BLaER1 (cell line): ENCODE results near the gene KRTAP5-8.
"Not testable (repeated sequence)": the region's sequence is repeated elsewhere in the genome, so short reads cannot be mapped to it uniquely, and the experiment has no call there.

Source experiments
- H3K27ac ChIP-seq: shearing (Covaris generic); formaldehyde crosslinking; 2 replicates; pipeline ENCODE4 v1.8.1; 2022
- H3K27me3 ChIP-seq: shearing (Covaris generic); formaldehyde crosslinking; 2 replicates; pipeline ENCODE4 v1.8.1; 2022
- H3K36me3 ChIP-seq: shearing (Covaris generic); formaldehyde crosslinking; 2 replicates; pipeline ENCODE4 v1.8.1; 2022
- H3K4me1 ChIP-seq: shearing (Covaris generic); formaldehyde crosslinking; 2 replicates; pipeline ENCODE4 v1.8.1; 2022
- H3K4me2 ChIP-seq: shearing (Covaris generic); formaldehyde crosslinking; 2 replicates; pipeline ENCODE4 v1.8.1; 2022
- H3K4me3 ChIP-seq: shearing (Covaris generic); formaldehyde crosslinking; 2 replicates; pipeline ENCODE4 v1.8.1; 2022
- H3K9ac ChIP-seq: shearing (Covaris generic); formaldehyde crosslinking; 2 replicates; pipeline ENCODE4 v1.8.1; 2022
- H3K9me3 ChIP-seq: shearing (Covaris generic); formaldehyde crosslinking; 2 replicates; pipeline ENCODE4 v1.8.1; 2022
- H4K20me1 ChIP-seq: shearing (Covaris generic); formaldehyde crosslinking; 2 replicates; pipeline ENCODE4 v1.8.1; 2022
- Cebpa-rat ChIP-seq: shearing (Covaris generic); IDR thresholded peaks from 2 replicates; pipeline ENCODE4 v1.8.1; 2022

KRTAP5-8 gene, protein sequence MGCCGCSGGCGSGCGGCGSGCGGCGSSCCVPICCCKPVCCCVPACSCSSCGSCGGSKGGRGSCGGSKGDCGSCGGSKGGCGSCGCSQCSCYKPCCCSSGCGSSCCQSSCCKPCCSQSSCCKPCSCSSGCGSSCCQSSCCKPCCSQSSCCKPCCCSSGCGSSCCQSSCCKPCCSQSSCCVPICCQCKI

DNA sequence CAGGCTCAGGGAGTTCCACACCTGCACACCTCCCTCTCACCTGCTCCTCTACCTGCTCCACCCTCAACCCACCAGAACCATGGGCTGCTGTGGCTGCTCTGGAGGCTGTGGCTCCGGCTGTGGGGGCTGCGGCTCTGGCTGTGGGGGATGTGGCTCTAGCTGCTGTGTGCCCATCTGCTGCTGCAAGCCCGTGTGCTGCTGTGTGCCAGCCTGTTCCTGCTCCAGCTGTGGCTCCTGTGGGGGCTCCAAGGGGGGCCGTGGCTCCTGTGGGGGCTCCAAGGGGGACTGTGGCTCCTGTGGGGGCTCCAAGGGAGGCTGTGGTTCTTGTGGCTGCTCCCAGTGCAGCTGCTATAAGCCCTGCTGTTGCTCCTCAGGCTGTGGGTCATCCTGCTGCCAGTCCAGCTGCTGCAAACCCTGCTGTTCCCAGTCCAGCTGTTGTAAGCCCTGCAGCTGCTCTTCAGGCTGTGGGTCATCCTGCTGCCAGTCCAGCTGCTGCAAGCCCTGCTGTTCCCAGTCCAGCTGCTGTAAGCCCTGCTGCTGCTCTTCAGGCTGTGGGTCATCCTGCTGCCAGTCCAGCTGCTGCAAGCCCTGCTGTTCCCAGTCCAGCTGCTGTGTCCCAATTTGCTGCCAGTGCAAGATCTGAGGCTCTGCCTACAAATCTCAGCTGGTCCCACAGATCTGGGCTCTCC, at the start of gene KRTAP5-8:
Gene KRTAP5-8 (plus strand): TSS at position 49 of the 689 bp plus-strand sequence. CDS start 31 bp downstream, at position 80.
- H4K20me1 ChIP-seq, H3K9ac ChIP-seq, H3K36me3 ChIP-seq, H3K27ac ChIP-seq, H3K27me3 ChIP-seq, H3K4me3 ChIP-seq: not testable (repeated sequence)
- H3K9me3 ChIP-seq, result peaks cover 25% of the 10 kb centered on the region
- peak within 1 kb of the TSS; percentile 50 for H3K4me2 ChIP-seq
- H3K4me1 ChIP-seq, result peaks cover 34% of the 10 kb centered on the region

DNA sequence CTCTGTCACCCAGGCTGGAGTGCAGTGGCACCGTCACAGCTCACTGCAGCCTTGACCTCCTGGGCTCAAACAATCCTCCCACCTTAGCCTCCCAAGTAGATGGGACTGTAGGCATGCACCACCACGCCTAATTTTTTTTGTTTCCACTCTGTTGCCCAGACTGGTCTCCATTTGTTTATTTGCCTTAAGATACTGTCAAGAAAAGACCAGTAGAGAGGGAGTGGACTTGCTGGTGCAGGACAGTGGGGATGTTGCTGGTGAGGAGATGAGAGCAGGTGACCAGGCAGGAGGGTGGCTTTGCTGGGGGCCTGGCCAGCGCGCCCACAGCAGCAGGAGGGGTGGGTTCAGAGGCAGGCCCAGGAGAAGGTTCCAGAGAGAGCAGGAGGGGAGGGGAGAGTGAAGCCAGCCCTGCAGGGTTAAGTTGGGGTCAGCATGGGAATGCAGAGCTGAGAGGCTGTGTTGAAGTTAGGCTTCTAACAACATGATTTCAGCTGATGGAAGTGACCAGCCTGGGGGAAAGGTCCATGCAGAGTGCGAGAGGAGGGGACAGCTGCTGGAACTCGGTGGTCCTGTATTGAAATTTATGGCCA, 49.0 kb upstream of the KRTAP5-8 start:
- Histone ChIP-seq H3K4me1 (peaks cover 22% of the 10 kb centered on the region), H4K20me1 (no peaks in the 10 kb centered on the region), H3K9ac (0 out of 2 replicates have a peak overlapping the region, but pooled peaks have one; percentile 24), H3K4me3 (no peak overlapping the region), H3K27ac (peak overlapping the region; percentile 45), H3K4me2 (peak overlapping the region; percentile 54), H3K36me3 (peaks cover 94% of the 10 kb centered on the region), H3K27me3 (no peaks in the 10 kb centered on the region), H3K9me3 (no peaks in the 10 kb centered on the region)
- no peak for TF ChIP-seq Cebpa-rat

GRCh38 chr11:71489311-71490043, 48.3 kb upstream of the KRTAP5-8 start:
- H3K4me3 ChIP-seq, result no peak overlapping the region
- no peaks in the 10 kb centered on the region for H3K27me3 ChIP-seq
- H4K20me1 ChIP-seq, result no peaks in the 10 kb centered on the region
- peak overlapping the region; percentile 45; the same call in 1 of the 2 replicates for H3K27ac ChIP-seq
- H3K4me2 ChIP-seq, result peak overlapping the region; percentile 54
- peaks cover 94% of the 10 kb centered on the region for H3K36me3 ChIP-seq
- no peak for TF ChIP-seq Cebpa-rat
- H3K9me3 ChIP-seq, result no peaks in the 10 kb centered on the region
- H3K4me1 ChIP-seq, result peaks cover 27% of the 10 kb centered on the region
- H3K9ac ChIP-seq, result no peak overlapping the region

DNA sequence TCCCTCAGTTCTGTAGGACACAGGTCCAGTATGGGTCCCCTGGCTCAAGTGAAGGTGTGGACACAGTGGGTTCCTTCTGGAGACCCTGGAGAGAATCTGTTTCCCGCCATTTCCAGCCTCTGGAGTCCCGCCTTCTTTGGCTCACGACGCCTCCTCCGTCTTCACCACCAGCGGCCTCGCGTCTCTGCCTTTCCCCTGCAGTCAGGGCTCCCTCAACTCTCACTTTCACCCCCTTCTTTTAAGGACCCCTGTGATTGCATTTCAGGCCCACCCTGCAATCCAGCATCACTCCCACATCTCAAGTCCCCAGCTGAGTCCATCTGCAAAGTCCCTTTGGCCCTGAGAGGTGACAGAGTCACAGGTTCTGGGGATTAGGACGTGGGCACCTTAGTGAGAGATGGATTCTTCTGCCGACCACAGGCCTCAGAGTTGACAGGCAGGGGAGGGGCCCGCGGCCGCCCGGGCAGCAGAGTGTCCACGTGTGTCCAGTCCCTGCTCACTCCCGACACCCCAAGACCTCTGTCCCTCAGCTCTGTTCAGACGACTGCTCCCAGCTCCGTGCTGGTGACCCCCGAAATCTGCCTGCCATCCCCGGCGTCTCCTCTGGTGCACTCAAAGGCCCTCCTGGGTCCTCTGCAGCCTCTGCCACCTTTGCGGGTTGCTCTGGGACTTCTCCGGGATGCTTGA, 47.6 kb upstream of the KRTAP5-8 start:
- no peak overlapping the region for H3K4me2 ChIP-seq
- H4K20me1 ChIP-seq, result no peaks in the 10 kb centered on the region
- H3K27me3 ChIP-seq, result no peaks in the 10 kb centered on the region
- H3K4me1 ChIP-seq, result peaks cover 34% of the 10 kb centered on the region
- TF ChIP-seq Cebpa-rat, result no peak
- H3K36me3 ChIP-seq, result peaks cover 92% of the 10 kb centered on the region
- no peak overlapping the region for H3K9ac ChIP-seq
- H3K4me3 ChIP-seq, result no peak overlapping the region
- H3K9me3 ChIP-seq, result no peaks in the 10 kb centered on the region
- peak overlapping the region; percentile 45; the same call in 1 of the 2 replicates for H3K27ac ChIP-seq

DNA sequence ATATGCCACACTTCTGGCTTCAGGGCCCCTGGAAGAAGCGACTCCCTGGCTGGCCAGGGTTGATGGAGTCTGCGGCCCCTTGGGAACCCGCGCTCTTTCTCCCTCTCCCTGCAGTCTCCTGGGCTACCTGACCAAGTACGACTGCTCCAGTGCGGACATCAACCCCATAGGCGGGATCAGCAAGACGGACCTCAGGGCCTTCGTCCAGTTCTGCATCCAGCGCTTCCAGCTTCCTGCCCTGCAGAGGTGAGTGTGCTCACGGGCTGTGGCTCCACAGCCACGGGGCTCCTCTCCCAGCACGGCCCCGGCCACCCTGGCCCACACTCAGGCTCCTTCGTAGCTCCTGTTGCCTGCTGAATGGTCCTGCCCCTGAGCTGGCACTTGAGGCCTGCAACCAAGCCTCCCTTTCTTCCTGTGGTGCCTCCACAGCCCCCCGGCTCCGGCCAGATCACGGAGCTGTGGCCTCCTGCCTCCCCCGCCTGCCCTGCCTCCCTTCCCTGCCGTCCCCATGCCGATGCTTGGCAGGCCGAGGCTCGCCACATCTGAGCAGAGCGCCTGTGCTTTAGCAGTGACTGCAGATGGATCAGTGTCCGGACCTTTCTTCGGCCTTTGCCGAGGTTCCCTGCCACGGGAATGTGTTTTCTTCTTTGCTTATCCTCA, 47.0 kb upstream of the KRTAP5-8 start:
- H3K36me3 ChIP-seq, result peaks cover 92% of the 10 kb centered on the region
- H3K4me3 ChIP-seq, result no peak overlapping the region
- no peak overlapping the region for H3K4me2 ChIP-seq
- H3K4me1 ChIP-seq, result peaks cover 41% of the 10 kb centered on the region
- TF ChIP-seq Cebpa-rat, result no peak
- H4K20me1 ChIP-seq, result no peaks in the 10 kb centered on the region
- no peak overlapping the region for H3K27ac ChIP-seq
- H3K27me3 ChIP-seq, result no peaks in the 10 kb centered on the region
- H3K9me3 ChIP-seq, result peaks cover 4% of the 10 kb centered on the region
- H3K9ac ChIP-seq, result no peak overlapping the region

- Histone ChIP-seq H3K4me2 (no peak overlapping the region), H3K9me3 (peaks cover 11% of the 10 kb centered on the region), H3K4me1 (peaks cover 47% of the 10 kb centered on the region), H3K9ac (no peak overlapping the region), H3K27ac (no peak overlapping the region; the same call in 1 of the 2 replicates), H3K4me3 (no peak overlapping the region), H3K36me3 (peaks cover 92% of the 10 kb centered on the region), H3K27me3 (no peaks in the 10 kb centered on the region), H4K20me1 (no peaks in the 10 kb centered on the region)
- no peak for TF ChIP-seq Cebpa-rat
These were observed 46.3 kb upstream of the KRTAP5-8 start for GRCh38 chr11:71491531-71491930.

GRCh38 chr11:71491940-71492339, 45.9 kb upstream of the KRTAP5-8 start:
- Histone ChIP-seq H3K27me3 (no peaks in the 10 kb centered on the region), H3K9me3 (peaks cover 15% of the 10 kb centered on the region), H3K4me1 (peaks cover 49% of the 10 kb centered on the region), H3K36me3 (peaks cover 94% of the 10 kb centered on the region), H3K4me3 (no peak overlapping the region), H3K4me2 (no peak overlapping the region), H3K27ac (no peak overlapping the region; the same call in 1 of the 2 replicates), H3K9ac (no peak overlapping the region), H4K20me1 (no peaks in the 10 kb centered on the region)
- no peak for TF ChIP-seq Cebpa-rat

GRCh38 chr11:71495286-71496230, 42.3 kb upstream of the KRTAP5-8 start:
- Histone ChIP-seq H3K4me1 (peaks cover 64% of the 10 kb centered on the region), H3K27me3 (no peaks in the 10 kb centered on the region), H4K20me1 (no peaks in the 10 kb centered on the region), H3K4me2 (peak overlapping the region; percentile 59), H3K36me3 (peaks cover 97% of the 10 kb centered on the region), H3K9ac (no peak overlapping the region), H3K4me3 (0 out of 2 replicates have a peak overlapping the region, but pooled peaks have one; percentile 10), H3K27ac (peak overlapping the region; percentile 70), H3K9me3 (peaks cover 42% of the 10 kb centered on the region)
- TF ChIP-seq Cebpa-rat, result no peak
